ENCODE results near the gene HKDC1. TPM values are rescaled to one million over a fixed set of nuclear protein-coding genes. Genes with fewer than 3 reads are reported as not detected.
A peak's percentile ranks its signal among the peaks of the same experiment; 100 is the strongest.

The HKDC1 gene
- total RNA-seq, 5 donors from 2014 or later (not counting 1 experiment from before 2014, with no cell fraction given), result 2.3 to 6.5 (median 5.2) TPM

GRCh38 chr10:69234447-69234846 is 14.3 kb downstream of the HKDC1 start:
- 91% methylated on average over 1 of the region's 3 CpGs for WGBS (ENCODE audit: insufficient coverage)
- CTCF ChIA-PET, result interaction anchor here (0.7 to 1.3 kb wide), 2 partner anchors 158 to 402 kb away, joined by 3 to 5 read pairs; no protein-coding TSS in a partner anchor
- Histone ChIP-seq H3K4me1 (ENCODE audit: control insufficient read depth in 1 of 2, extremely low read depth in 1 of 2, insufficient read depth in 2 of 2, low read length in 2 of 2) (peaks cover 0 to 55% of the 10 kb centered on the region in 2 experiments), H3K4me3 (ENCODE audit: control insufficient read depth in 1 of 2, extremely low read depth in 1 of 2, low read length in 1 of 2) (no peak overlapping the region), H3K36me3 (ENCODE audit: control insufficient read depth in 2 of 2, extremely low read depth in 1 of 2, insufficient read depth in 1 of 2, low read length in 1 of 2) (no peaks in the 10 kb centered on the region), H3K9me3 (no peaks in the 10 kb centered on the region), H3K27me3 (replicated peaks in 1 of 2; ENCODE audit: control insufficient read depth in 2 of 2, extremely low read depth in 1 of 2, insufficient read depth in 2 of 2, low read length in 1 of 2) (no peaks in the 10 kb centered on the region), H3K27ac (ENCODE audit: low read length) (no peak overlapping the region)
- DNase-seq (no peak), ATAC-seq (replicated peaks in 1 of 4) (no peak)
- H3K4me3 Mint-ChIP-seq, result peak overlapping the region in 1 of 3 donors; percentile 9
- peak overlapping the region; percentile 40 to 49 for H3K27ac Mint-ChIP-seq
- H3K4me1 Mint-ChIP-seq, result peaks cover 31 to 47% (median 32%) of the 10 kb centered on the region in 3 donors
- POLR2A ChIA-PET, result no interaction called here
- H3K36me3 Mint-ChIP-seq, result no peaks in the 10 kb centered on the region
- no peaks in the 10 kb centered on the region for H3K27me3 Mint-ChIP-seq
- no peaks in the 10 kb centered on the region for H3K9me3 Mint-ChIP-seq

- Histone ChIP-seq H3K9me3 (no peaks in the 10 kb centered on the region), H3K4me1 (ENCODE audit: control insufficient read depth in 1 of 2, extremely low read depth in 1 of 2, insufficient read depth in 2 of 2, low read length in 2 of 2) (peaks cover 2 to 28% of the 10 kb centered on the region in 2 experiments), H3K27ac (ENCODE audit: low read length) (no peak overlapping the region), H3K36me3 (ENCODE audit: control insufficient read depth in 2 of 2, extremely low read depth in 1 of 2, insufficient read depth in 1 of 2, low read length in 1 of 2) (no peaks in the 10 kb centered on the region), H3K27me3 (replicated peaks in 1 of 2; ENCODE audit: control insufficient read depth in 2 of 2, extremely low read depth in 1 of 2, insufficient read depth in 2 of 2, low read length in 1 of 2) (no peaks in the 10 kb centered on the region), H3K4me3 (ENCODE audit: control insufficient read depth in 1 of 2, extremely low read depth in 1 of 2, low read length in 1 of 2) (no peak overlapping the region)
- DNase-seq (peak; percentile 50 to 91 (median 82)), ATAC-seq (replicated peaks in 1 of 4) (peak; percentile 83 to 95 (median 91))
- no peaks in the 10 kb centered on the region for H3K27me3 Mint-ChIP-seq
- H3K4me1 Mint-ChIP-seq, result peaks cover 14 to 25% (median 20%) of the 10 kb centered on the region in 3 donors
- no peak overlapping the region for H3K27ac Mint-ChIP-seq
- no peaks in the 10 kb centered on the region for H3K9me3 Mint-ChIP-seq
- no peaks in the 10 kb centered on the region for H3K36me3 Mint-ChIP-seq
- CTCF ChIA-PET, result interaction anchor here (0.6 to 1.7 kb wide), 3 partner anchors 18 to 155 kb away, joined by 3 to 5 read pairs (median 3); partner anchors contain the start of gene HKDC1 (in 1 of the 2)
- no peak overlapping the region for H3K4me3 Mint-ChIP-seq
- POLR2A ChIA-PET, result no interaction called here
- WGBS (ENCODE audit: insufficient coverage), result 10% methylated on average over 2 of the region's 17 CpGs
Measured at GRCh38 chr10:69237528-69238159, 17.5 kb downstream of the HKDC1 start.

GRCh38 chr10:69239136-69239535 is 19.0 kb downstream of the HKDC1 start:
- H3K4me3 Mint-ChIP-seq, result no peak overlapping the region

DNA sequence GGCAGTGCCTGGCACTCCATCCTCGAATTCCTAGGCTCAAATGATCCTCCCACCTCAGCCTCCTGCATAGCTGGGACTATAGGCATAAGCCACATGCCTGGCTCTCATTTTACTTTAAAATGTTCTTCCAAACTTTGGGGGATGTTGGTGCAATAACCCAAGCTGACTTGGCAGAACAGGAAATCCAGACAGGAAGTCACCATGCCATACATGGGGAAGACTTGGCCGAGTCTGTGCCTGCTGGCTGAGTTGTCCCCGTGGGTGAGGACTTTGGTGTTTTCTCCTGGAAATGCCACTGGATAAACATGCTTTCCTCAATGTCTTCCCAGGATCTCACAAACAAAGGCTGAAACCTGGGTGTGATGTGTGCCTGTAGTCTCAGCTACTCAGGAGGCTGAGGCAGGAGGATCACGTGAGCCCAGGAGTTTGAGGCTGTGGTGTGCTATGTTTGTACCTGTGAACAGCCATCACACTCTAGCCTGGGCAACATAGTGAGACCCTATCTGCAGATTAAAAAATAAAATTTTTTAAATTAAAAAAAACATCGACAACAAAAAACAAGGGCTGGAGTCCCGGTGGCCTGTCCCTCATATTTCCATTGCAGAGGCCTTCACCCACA is 19.8 kb downstream of the HKDC1 start:
- DNase-seq (no peak), ATAC-seq (replicated peaks in 1 of 4) (no peak)
- Histone ChIP-seq H3K9me3 (no peaks in the 10 kb centered on the region), H3K36me3 (ENCODE audit: control insufficient read depth in 2 of 2, extremely low read depth in 1 of 2, insufficient read depth in 1 of 2, low read length in 1 of 2) (peaks cover 0 to 3% of the 10 kb centered on the region in 2 donors), H3K27ac (ENCODE audit: low read length) (no peak overlapping the region), H3K27me3 (replicated peaks in 1 of 2; ENCODE audit: control insufficient read depth in 2 of 2, extremely low read depth in 1 of 2, insufficient read depth in 2 of 2, low read length in 1 of 2) (no peaks in the 10 kb centered on the region), H3K4me1 (ENCODE audit: control insufficient read depth in 1 of 2, extremely low read depth in 1 of 2, insufficient read depth in 2 of 2, low read length in 2 of 2) (peaks cover 2 to 7% of the 10 kb centered on the region in 2 experiments), H3K4me3 (ENCODE audit: control insufficient read depth in 1 of 2, extremely low read depth in 1 of 2, low read length in 1 of 2) (no peak overlapping the region)
- H3K36me3 Mint-ChIP-seq, result no peaks in the 10 kb centered on the region
- H3K4me1 Mint-ChIP-seq, result peaks cover 4 to 11% (median 9%) of the 10 kb centered on the region in 3 donors
- POLR2A ChIA-PET, result no interaction called here
- H3K27ac Mint-ChIP-seq, result no peak overlapping the region
- WGBS (ENCODE audit: insufficient coverage), result 82% methylated on average over 4 of the region's 6 CpGs
- no peak overlapping the region for H3K4me3 Mint-ChIP-seq
- no peaks in the 10 kb centered on the region for H3K9me3 Mint-ChIP-seq
- CTCF ChIA-PET, result interaction anchor here (0.6 to 2.8 kb wide), 8 partner anchors 24 to 928 kb away, joined by 3 to 11 read pairs (median 4); no protein-coding TSS in a partner anchor
- no peaks in the 10 kb centered on the region for H3K27me3 Mint-ChIP-seq

More at GRCh38 chr10:69239136-69239535, 19.0 kb downstream of the HKDC1 start:
- no peak overlapping the region for H3K4me3 ChIP-seq (ENCODE audit: control insufficient read depth in 1 of 2, extremely low read depth in 1 of 2, low read length in 1 of 2)
- ATAC-seq (replicated peaks in 1 of 4), result no peak
- Mint-ChIP-seq H3K36me3 (no peaks in the 10 kb centered on the region), H3K9me3 (no peaks in the 10 kb centered on the region), H3K4me1 (peaks cover 6 to 13% (median 11%) of the 10 kb centered on the region in 3 donors), H3K27ac (no peak overlapping the region), H3K27me3 (no peaks in the 10 kb centered on the region)
- no peak for DNase-seq
- no peaks in the 10 kb centered on the region for H3K27me3 ChIP-seq (replicated peaks in 1 of 2; ENCODE audit: control insufficient read depth in 2 of 2, extremely low read depth in 1 of 2, insufficient read depth in 2 of 2, low read length in 1 of 2)
- H3K27ac ChIP-seq (ENCODE audit: low read length), result no peak overlapping the region
- 90% methylated on average over 2 of the region's 5 CpGs for WGBS (ENCODE audit: insufficient coverage)
- H3K36me3 ChIP-seq (ENCODE audit: control insufficient read depth in 2 of 2, extremely low read depth in 1 of 2, insufficient read depth in 1 of 2, low read length in 1 of 2), result peaks cover 0 to 2% of the 10 kb centered on the region in 2 donors
- CTCF ChIA-PET, result interaction anchor here (0.6 to 2.8 kb wide), 15 partner anchors 10 to 698 kb away, joined by 3 to 11 read pairs (median 4); no protein-coding TSS in a partner anchor
- H3K4me1 ChIP-seq (ENCODE audit: control insufficient read depth in 1 of 2, extremely low read depth in 1 of 2, insufficient read depth in 2 of 2, low read length in 2 of 2), result peaks cover 2 to 13% of the 10 kb centered on the region in 2 experiments
- POLR2A ChIA-PET, result interaction anchor here in 1 of 2 donors (0.5 to 0.6 kb wide), 2 partner anchors 168 to 1046 kb away, joined by 3 to 5 read pairs; no protein-coding TSS in a partner anchor
- H3K9me3 ChIP-seq, result no peaks in the 10 kb centered on the region

DNA sequence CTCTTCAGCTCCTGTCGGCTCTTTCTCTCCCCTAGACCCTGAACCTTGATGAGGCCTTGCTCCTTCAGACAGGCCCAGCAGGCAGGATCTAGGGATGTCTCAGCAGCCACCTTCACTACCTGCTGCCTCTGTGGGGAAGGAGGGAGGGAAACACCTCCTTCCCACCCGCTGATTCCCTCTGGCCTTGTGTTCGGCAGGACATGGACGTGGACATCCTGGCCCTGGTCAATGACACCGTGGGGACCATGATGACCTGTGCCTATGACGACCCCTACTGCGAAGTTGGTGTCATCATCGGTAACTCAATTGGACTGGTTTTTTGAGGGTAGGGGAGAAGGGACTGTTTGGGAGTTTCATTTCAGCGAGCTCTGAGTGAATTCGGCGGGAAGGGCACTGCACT is 20.3 kb downstream of the HKDC1 start:
- 93% methylated on average over 7 of the region's 11 CpGs for WGBS (ENCODE audit: insufficient coverage)
- no peak overlapping the region for H3K4me3 ChIP-seq (ENCODE audit: control insufficient read depth in 1 of 2, extremely low read depth in 1 of 2, low read length in 1 of 2)
- H3K9me3 ChIP-seq, result no peaks in the 10 kb centered on the region
- ChIA-PET POLR2A (no interaction called here), CTCF (interaction anchor here (0.6 to 2.8 kb wide), 3 partner anchors 150 to 927 kb away, joined by 4 to 11 read pairs (median 6); no protein-coding TSS in a partner anchor)
- ATAC-seq (replicated peaks in 1 of 4) (no peak), DNase-seq (no peak)
- no peak overlapping the region for H3K27ac Mint-ChIP-seq
- H3K4me3 Mint-ChIP-seq, result no peak overlapping the region
- no peaks in the 10 kb centered on the region for H3K9me3 Mint-ChIP-seq
- peaks cover 4 to 11% (median 7%) of the 10 kb centered on the region in 3 donors for H3K4me1 Mint-ChIP-seq
- no peaks in the 10 kb centered on the region for H3K36me3 Mint-ChIP-seq
- peaks cover 0 to 3% of the 10 kb centered on the region in 2 donors for H3K36me3 ChIP-seq (ENCODE audit: control insufficient read depth in 2 of 2, extremely low read depth in 1 of 2, insufficient read depth in 1 of 2, low read length in 1 of 2)
- H3K27ac ChIP-seq (ENCODE audit: low read length), result no peak overlapping the region
- peaks cover 2 to 7% of the 10 kb centered on the region in 2 experiments for H3K4me1 ChIP-seq (ENCODE audit: control insufficient read depth in 1 of 2, extremely low read depth in 1 of 2, insufficient read depth in 2 of 2, low read length in 2 of 2)
- no peaks in the 10 kb centered on the region for H3K27me3 ChIP-seq (replicated peaks in 1 of 2; ENCODE audit: control insufficient read depth in 2 of 2, extremely low read depth in 1 of 2, insufficient read depth in 2 of 2, low read length in 1 of 2)
- no peaks in the 10 kb centered on the region for H3K27me3 Mint-ChIP-seq

DNA sequence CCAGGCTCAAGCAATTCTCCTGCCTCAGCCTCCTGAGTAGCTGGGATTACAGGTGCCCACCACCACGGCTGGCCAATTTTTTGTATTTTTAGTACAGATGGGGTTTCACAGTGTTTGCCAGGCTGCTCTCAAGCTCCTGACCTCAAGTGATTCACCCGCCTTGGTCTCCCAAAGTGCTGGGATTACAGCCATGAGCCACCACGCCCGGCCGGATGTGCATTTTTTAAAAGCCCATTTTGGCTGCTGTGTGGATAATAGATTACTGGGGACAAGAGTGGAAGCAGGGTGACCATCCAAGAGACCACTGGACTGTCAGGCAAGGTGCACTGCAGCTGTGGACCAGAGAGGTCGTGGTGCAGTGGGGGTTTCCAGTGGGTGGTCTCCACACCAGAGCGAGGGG is 21.4 kb downstream of the HKDC1 start:
- ATAC-seq (replicated peaks in 1 of 4), result no peak
- 92% methylated on average over 5 of the region's 7 CpGs for WGBS (ENCODE audit: insufficient coverage)
- H3K4me3 ChIP-seq (ENCODE audit: control insufficient read depth in 1 of 2, extremely low read depth in 1 of 2, low read length in 1 of 2), result no peak overlapping the region
- DNase-seq, result no peak
- Mint-ChIP-seq H3K4me3 (no peak overlapping the region), H3K27me3 (no peaks in the 10 kb centered on the region), H3K36me3 (no peaks in the 10 kb centered on the region), H3K27ac (no peak overlapping the region), H3K4me1 (peaks cover 4 to 11% (median 7%) of the 10 kb centered on the region in 3 donors), H3K9me3 (no peaks in the 10 kb centered on the region)
- H3K4me1 ChIP-seq (ENCODE audit: control insufficient read depth in 1 of 2, extremely low read depth in 1 of 2, insufficient read depth in 2 of 2, low read length in 2 of 2), result peaks cover 2 to 7% of the 10 kb centered on the region in 2 experiments
- peaks cover 0 to 4% of the 10 kb centered on the region in 2 donors for H3K36me3 ChIP-seq (ENCODE audit: control insufficient read depth in 2 of 2, extremely low read depth in 1 of 2, insufficient read depth in 1 of 2, low read length in 1 of 2)
- H3K27ac ChIP-seq (ENCODE audit: low read length), result no peak overlapping the region
- ChIA-PET POLR2A (interaction anchor here in 1 of 2 donors (0.5 to 0.6 kb wide), 2 partner anchors 117 to 358 kb away, joined by 5 to 6 read pairs; no protein-coding TSS in a partner anchor), CTCF (interaction anchor here in 1 of 2 donors (1.3 kb wide), 1 partner anchor 10 kb away, joined by 3 read pairs; no protein-coding TSS in a partner anchor)
- no peaks in the 10 kb centered on the region for H3K9me3 ChIP-seq
- no peaks in the 10 kb centered on the region for H3K27me3 ChIP-seq (replicated peaks in 1 of 2; ENCODE audit: control insufficient read depth in 2 of 2, extremely low read depth in 1 of 2, insufficient read depth in 2 of 2, low read length in 1 of 2)

All from T-cell (primary cell).